HL-60 (cell line): Measurements from ENCODE around the gene ATP5PO.

Source experiments
- DNase-seq, 2 experiments: peaks; one replicate each; pipeline ENCODE4 v3.0.0-alpha.2; 2010 to 2020; ENCODE audit warnings: low read depth in 1 of 2, low spot score in 1 of 2
- H3K27ac ChIP-seq: fragments of 250-450 bp; sonication (Bioruptor Pico); replicated peaks from 2 replicates; pipeline ENCODE4 v1.5.1; 2020; ENCODE audit warnings: mild to moderate bottlenecking, moderate library complexity
- H3K27me3 ChIP-seq: fragments of 250-450 bp; sonication (Bioruptor Pico); 2 replicates; pipeline ENCODE4 v1.5.1; 2021; ENCODE audit warnings: mild to moderate bottlenecking, moderate library complexity; ENCODE audit not compliant: insufficient read depth, poor library complexity, severe bottlenecking
- H3K4me3 ChIP-seq: replicated peaks from 2 replicates; pipeline ENCODE4 v1.5.1; 2011; ENCODE audit warnings: mild to moderate bottlenecking, control low read depth, low read length; ENCODE audit not compliant: insufficient read depth
- GABPA ChIP-seq: IDR thresholded peaks from 2 replicates; pipeline ENCODE4 v1.6.1; 2012; ENCODE audit warnings: low read depth
- POLR2AphosphoS5 ChIP-seq: IDR thresholded peaks from 2 replicates; pipeline ENCODE4 v1.6.1; 2012; ENCODE audit warnings: low read depth
- SPI1 ChIP-seq: IDR thresholded peaks from 2 replicates; pipeline ENCODE4 v1.6.1; 2012; ENCODE audit warnings: low read depth, mild to moderate bottlenecking, borderline replicate concordance
- TF ChIP-seq, protein P1 (sequence below): IDR thresholded peaks from one replicate; pipeline ENCODE4 v1.5.1; 2011; ENCODE audit warnings: low read length, control low read depth, inconsistent platforms; ENCODE audit not compliant: insufficient read depth
- TF ChIP-seq, protein P2 (sequence below): IDR thresholded peaks from 2 replicates; pipeline ENCODE4 v1.6.1; 2012; ENCODE audit warnings: low read depth; ENCODE audit not compliant: insufficient replicate concordance

Gene ATP5PO

GRCh38 chr21:33883118-33883517 lies 32.5 kb downstream of the ATP5PO start:
- H3K4me3 ChIP-seq: no peak overlapping the region
- no peak overlapping the region for H3K27ac ChIP-seq
- no peak for DNase-seq
- H3K27me3 ChIP-seq: no peaks in the 10 kb centered on the region
- TF ChIP-seq POLR2AphosphoS5: no peak
- no peak for TF ChIP-seq SPI1
- TF ChIP-seq GABPA: no peak
- TF ChIP-seq, protein P1, sequence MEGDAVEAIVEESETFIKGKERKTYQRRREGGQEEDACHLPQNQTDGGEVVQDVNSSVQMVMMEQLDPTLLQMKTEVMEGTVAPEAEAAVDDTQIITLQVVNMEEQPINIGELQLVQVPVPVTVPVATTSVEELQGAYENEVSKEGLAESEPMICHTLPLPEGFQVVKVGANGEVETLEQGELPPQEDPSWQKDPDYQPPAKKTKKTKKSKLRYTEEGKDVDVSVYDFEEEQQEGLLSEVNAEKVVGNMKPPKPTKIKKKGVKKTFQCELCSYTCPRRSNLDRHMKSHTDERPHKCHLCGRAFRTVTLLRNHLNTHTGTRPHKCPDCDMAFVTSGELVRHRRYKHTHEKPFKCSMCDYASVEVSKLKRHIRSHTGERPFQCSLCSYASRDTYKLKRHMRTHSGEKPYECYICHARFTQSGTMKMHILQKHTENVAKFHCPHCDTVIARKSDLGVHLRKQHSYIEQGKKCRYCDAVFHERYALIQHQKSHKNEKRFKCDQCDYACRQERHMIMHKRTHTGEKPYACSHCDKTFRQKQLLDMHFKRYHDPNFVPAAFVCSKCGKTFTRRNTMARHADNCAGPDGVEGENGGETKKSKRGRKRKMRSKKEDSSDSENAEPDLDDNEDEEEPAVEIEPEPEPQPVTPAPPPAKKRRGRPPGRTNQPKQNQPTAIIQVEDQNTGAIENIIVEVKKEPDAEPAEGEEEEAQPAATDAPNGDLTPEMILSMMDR: no peak
- TF ChIP-seq, protein P2, sequence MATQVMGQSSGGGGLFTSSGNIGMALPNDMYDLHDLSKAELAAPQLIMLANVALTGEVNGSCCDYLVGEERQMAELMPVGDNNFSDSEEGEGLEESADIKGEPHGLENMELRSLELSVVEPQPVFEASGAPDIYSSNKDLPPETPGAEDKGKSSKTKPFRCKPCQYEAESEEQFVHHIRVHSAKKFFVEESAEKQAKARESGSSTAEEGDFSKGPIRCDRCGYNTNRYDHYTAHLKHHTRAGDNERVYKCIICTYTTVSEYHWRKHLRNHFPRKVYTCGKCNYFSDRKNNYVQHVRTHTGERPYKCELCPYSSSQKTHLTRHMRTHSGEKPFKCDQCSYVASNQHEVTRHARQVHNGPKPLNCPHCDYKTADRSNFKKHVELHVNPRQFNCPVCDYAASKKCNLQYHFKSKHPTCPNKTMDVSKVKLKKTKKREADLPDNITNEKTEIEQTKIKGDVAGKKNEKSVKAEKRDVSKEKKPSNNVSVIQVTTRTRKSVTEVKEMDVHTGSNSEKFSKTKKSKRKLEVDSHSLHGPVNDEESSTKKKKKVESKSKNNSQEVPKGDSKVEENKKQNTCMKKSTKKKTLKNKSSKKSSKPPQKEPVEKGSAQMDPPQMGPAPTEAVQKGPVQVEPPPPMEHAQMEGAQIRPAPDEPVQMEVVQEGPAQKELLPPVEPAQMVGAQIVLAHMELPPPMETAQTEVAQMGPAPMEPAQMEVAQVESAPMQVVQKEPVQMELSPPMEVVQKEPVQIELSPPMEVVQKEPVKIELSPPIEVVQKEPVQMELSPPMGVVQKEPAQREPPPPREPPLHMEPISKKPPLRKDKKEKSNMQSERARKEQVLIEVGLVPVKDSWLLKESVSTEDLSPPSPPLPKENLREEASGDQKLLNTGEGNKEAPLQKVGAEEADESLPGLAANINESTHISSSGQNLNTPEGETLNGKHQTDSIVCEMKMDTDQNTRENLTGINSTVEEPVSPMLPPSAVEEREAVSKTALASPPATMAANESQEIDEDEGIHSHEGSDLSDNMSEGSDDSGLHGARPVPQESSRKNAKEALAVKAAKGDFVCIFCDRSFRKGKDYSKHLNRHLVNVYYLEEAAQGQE: no peak

DNA sequence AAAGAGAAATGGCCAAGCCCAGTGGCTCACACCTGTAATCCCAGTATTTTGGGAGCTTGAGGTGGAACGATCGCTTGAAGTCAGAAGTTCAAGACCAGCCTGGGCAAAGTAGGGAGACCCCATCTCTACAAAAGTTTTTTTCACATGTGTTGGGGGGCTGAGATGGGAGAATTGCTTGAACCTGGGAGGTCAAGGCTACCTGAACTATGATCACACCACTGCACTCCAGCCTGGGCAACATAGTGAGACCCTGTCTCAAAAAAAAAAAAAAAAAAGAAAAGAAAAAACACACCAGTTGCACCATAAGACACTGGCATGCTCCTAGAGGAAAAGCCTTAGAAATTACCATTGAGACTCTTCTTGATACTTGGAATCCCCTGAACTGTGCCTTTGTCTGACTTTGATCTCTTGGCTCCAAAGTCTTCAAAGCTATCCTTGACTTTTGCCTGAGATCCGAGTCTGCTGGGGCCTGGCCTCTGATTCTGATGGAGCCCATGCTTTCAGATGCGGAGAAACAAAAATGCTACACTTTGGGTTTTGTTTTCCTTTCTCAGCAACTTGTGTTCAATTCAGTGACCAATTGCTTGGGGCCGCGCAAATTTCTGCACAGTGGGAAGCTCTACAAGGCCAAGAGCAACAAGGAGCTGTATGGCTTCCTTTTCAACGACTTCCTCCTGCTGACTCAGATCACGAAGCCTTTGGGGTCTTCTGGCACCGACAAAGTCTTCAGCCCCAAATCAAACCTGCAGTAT lies 33.7 kb downstream of the ATP5PO start:
- no peak for DNase-seq

GRCh38 chr21:33880626-33881025 lies 35.0 kb downstream of the ATP5PO start:
- DNase-seq: no peak
- Histone ChIP-seq H3K4me3 (no peak overlapping the region), H3K27me3 (no peaks in the 10 kb centered on the region), H3K27ac (no peak overlapping the region)
- TF ChIP-seq POLR2AphosphoS5: no peak
- TF ChIP-seq, protein P2: no peak
- TF ChIP-seq, protein P1: no peak
- TF ChIP-seq GABPA: no peak
- no peak for TF ChIP-seq SPI1

More for the DNA sequence above, 33.7 kb downstream of the ATP5PO start:
- no peaks in the 10 kb centered on the region for H3K27me3 ChIP-seq
- TF ChIP-seq GABPA: no peak
- TF ChIP-seq POLR2AphosphoS5: no peak
- TF ChIP-seq SPI1: no peak
- TF ChIP-seq, protein P2: no peak
- TF ChIP-seq, protein P1: no peak
- no peak overlapping the region for H3K27ac ChIP-seq
- no peak overlapping the region for H3K4me3 ChIP-seq
